ENCODE measurements around the gene BANF1. TPM values are rescaled to one million over a fixed set of nuclear protein-coding genes. Genes with fewer than 3 reads are reported as not detected.
A peak's percentile ranks its signal among the peaks of the same experiment; 100 is the strongest.

Gene BANF1
- total and polyA plus RNA-seq, 4 experiments from 2014 or later = 90.8 to 163 (median 126) TPM

- Mint-ChIP-seq H3K27me3 (no peaks in the 10 kb centered on the region), H3K36me3 (peaks cover 52 to 77% of the 10 kb centered on the region in 2 donors), H3K27ac (peak overlapping the region in 2 of 7 donors; percentile 57), H3K4me3 (no peak overlapping the region), H3K4me1 (peaks cover 5 to 19% (median 18%) of the 10 kb centered on the region in 4 donors), H3K9me3 (no peaks in the 10 kb centered on the region)
- ChIA-PET POLR2A (ENCODE audit: partially characterized antibody) (interaction anchor here (1.7 kb wide), 1 partner anchor 51 kb away, joined by 4 read pairs; the partner anchor contains the start of gene C11orf68), CTCF (ENCODE audit: partially characterized antibody) (no interaction called here)
- Histone ChIP-seq H3K27me3 (ENCODE audit: insufficient read depth, low read length) (no peaks in the 10 kb centered on the region), H3K36me3 (ENCODE audit: insufficient read depth, low read length) (peaks cover 64% of the 10 kb centered on the region), H3K4me1 (ENCODE audit: insufficient read depth, low read length) (peaks cover 5% of the 10 kb centered on the region), H3K4me3 (ENCODE audit: low read length in 2 of 2) (no peak overlapping the region), H3K9me3 (ENCODE audit: control insufficient read depth in 1 of 2, low read length in 2 of 2) (no peaks in the 10 kb centered on the region), H3K27ac (ENCODE audit: low read depth, low read length) (no peak overlapping the region)
- intact Hi-C loops (cut with micrococcal nuclease) = no loop called here
- DNase-seq = no peak
These were observed 33.5 kb upstream of the BANF1 start for GRCh38 chr11:65968600-65969482.

- Mint-ChIP-seq H3K9me3 (no peaks in the 10 kb centered on the region), H3K4me3 (peak overlapping the region in 1 of 8 donors; percentile 53), H3K27me3 (no peaks in the 10 kb centered on the region), H3K4me1 (peaks cover 2 to 19% (median 9%) of the 10 kb centered on the region in 4 donors), H3K27ac (peak overlapping the region in 3 of 7 donors; percentile 0 to 35 (median 30)), H3K36me3 (peaks cover 46 to 61% of the 10 kb centered on the region in 2 donors)
- H3K27me3 ChIP-seq (ENCODE audit: insufficient read depth, low read length) = no peaks in the 10 kb centered on the region
- POLR2A ChIA-PET (ENCODE audit: partially characterized antibody) = interaction anchor here (1.0 to 1.3 kb wide), 2 partner anchors 44 to 98 kb away, joined by 3 to 5 read pairs; no protein-coding TSS in a partner anchor
- no peak overlapping the region for H3K27ac ChIP-seq (ENCODE audit: low read depth, low read length)
- no peak overlapping the region for H3K4me3 ChIP-seq (ENCODE audit: low read length in 2 of 2)
- no peaks in the 10 kb centered on the region for H3K4me1 ChIP-seq (ENCODE audit: insufficient read depth, low read length)
- no peaks in the 10 kb centered on the region for H3K9me3 ChIP-seq (ENCODE audit: control insufficient read depth in 1 of 2, low read length in 2 of 2)
- no peak for DNase-seq
- intact Hi-C loops (cut with micrococcal nuclease) = no loop called here
- H3K36me3 ChIP-seq (ENCODE audit: insufficient read depth, low read length) = peaks cover 37% of the 10 kb centered on the region
- CTCF ChIA-PET (ENCODE audit: partially characterized antibody) = interaction anchor here (0.8 to 1.6 kb wide), 5 partner anchors 71 to 261 kb away, joined by 3 to 5 read pairs (median 4); partner anchors contain the start of genes CCDC85B and FIBP
These were observed 30.2 kb upstream of the BANF1 start for GRCh38 chr11:65972116-65972515.

GRCh38 chr11:65973439-65974110 is 28.7 kb upstream of the BANF1 start:
- ChIA-PET POLR2A (ENCODE audit: partially characterized antibody) (interaction anchor here (0.6 kb wide), 1 partner anchor 19 kb away, joined by 3 read pairs; no protein-coding TSS in a partner anchor), CTCF (ENCODE audit: partially characterized antibody) (interaction anchor here (1.3 to 2.0 kb wide), 2 partner anchors 89 to 90 kb away, joined by 5 to 7 read pairs; no protein-coding TSS in a partner anchor)
- intact Hi-C loops (cut with micrococcal nuclease) = no loop called here
- Mint-ChIP-seq H3K9me3 (no peaks in the 10 kb centered on the region), H3K27ac (no peak overlapping the region), H3K4me1 (peaks cover 0 to 12% (median 6%) of the 10 kb centered on the region in 4 donors), H3K27me3 (no peaks in the 10 kb centered on the region), H3K4me3 (no peak overlapping the region), H3K36me3 (peaks cover 38 to 58% of the 10 kb centered on the region in 2 donors)
- no peak overlapping the region for H3K27ac ChIP-seq (ENCODE audit: low read depth, low read length)
- H3K9me3 ChIP-seq (ENCODE audit: control insufficient read depth in 1 of 2, low read length in 2 of 2) = no peaks in the 10 kb centered on the region
- peaks cover 32% of the 10 kb centered on the region for H3K36me3 ChIP-seq (ENCODE audit: insufficient read depth, low read length)
- DNase-seq = no peak
- H3K4me3 ChIP-seq (ENCODE audit: low read length in 2 of 2) = no peak overlapping the region
- no peaks in the 10 kb centered on the region for H3K4me1 ChIP-seq (ENCODE audit: insufficient read depth, low read length)
- no peaks in the 10 kb centered on the region for H3K27me3 ChIP-seq (ENCODE audit: insufficient read depth, low read length)

- Histone ChIP-seq H3K27me3 (ENCODE audit: insufficient read depth, low read length) (no peaks in the 10 kb centered on the region), H3K4me3 (ENCODE audit: low read length in 2 of 2) (no peak overlapping the region), H3K4me1 (ENCODE audit: insufficient read depth, low read length) (no peaks in the 10 kb centered on the region), H3K27ac (ENCODE audit: low read depth, low read length) (no peak overlapping the region), H3K36me3 (ENCODE audit: insufficient read depth, low read length) (peaks cover 24% of the 10 kb centered on the region), H3K9me3 (ENCODE audit: control insufficient read depth in 1 of 2, low read length in 2 of 2) (no peaks in the 10 kb centered on the region)
- ChIA-PET POLR2A (ENCODE audit: partially characterized antibody) (no interaction called here), CTCF (ENCODE audit: partially characterized antibody) (interaction anchor here (2.0 kb wide), 1 partner anchor 91 kb away, joined by 7 read pairs; no protein-coding TSS in a partner anchor)
- peaks cover 0 to 4% (median 2%) of the 10 kb centered on the region in 4 donors for H3K4me1 Mint-ChIP-seq
- H3K27ac Mint-ChIP-seq = peak overlapping the region in 3 of 7 donors; percentile 51 to 85 (median 76)
- H3K9me3 Mint-ChIP-seq = no peaks in the 10 kb centered on the region
- intact Hi-C loops (cut with micrococcal nuclease) = no loop called here
- H3K36me3 Mint-ChIP-seq = peaks cover 32 to 56% of the 10 kb centered on the region in 2 donors
- no peak overlapping the region for H3K4me3 Mint-ChIP-seq
- no peaks in the 10 kb centered on the region for H3K27me3 Mint-ChIP-seq
- DNase-seq = no peak
These were observed 26.5 kb upstream of the BANF1 start for GRCh38 chr11:65975771-65976170.

- no peaks in the 10 kb centered on the region for H3K27me3 Mint-ChIP-seq
- POLR2A ChIA-PET (ENCODE audit: partially characterized antibody) = interaction anchor here (0.5 kb wide), 1 partner anchor 86 kb away, joined by 3 read pairs; the partner anchor contains the start of gene CCDC85B
These were observed 25.8 kb upstream of the BANF1 start for GRCh38 chr11:65976216-65977176.

GRCh38 chr11:65977621-65978390 is 24.5 kb upstream of the BANF1 start:
- CTCF ChIA-PET (ENCODE audit: partially characterized antibody) = no interaction called here

More at GRCh38 chr11:65976216-65977176, 25.8 kb upstream of the BANF1 start:
- Mint-ChIP-seq H3K4me1 (peaks cover 0 to 4% (median 2%) of the 10 kb centered on the region in 4 donors), H3K9me3 (no peaks in the 10 kb centered on the region), H3K36me3 (peaks cover 32 to 56% of the 10 kb centered on the region in 2 donors), H3K27ac (peak overlapping the region in 3 of 7 donors; percentile 35 to 85 (median 73)), H3K4me3 (no peak overlapping the region)
- no peaks in the 10 kb centered on the region for H3K9me3 ChIP-seq (ENCODE audit: control insufficient read depth in 1 of 2, low read length in 2 of 2)
- no peaks in the 10 kb centered on the region for H3K27me3 ChIP-seq (ENCODE audit: insufficient read depth, low read length)
- intact Hi-C loops (cut with micrococcal nuclease) = no loop called here
- H3K4me1 ChIP-seq (ENCODE audit: insufficient read depth, low read length) = no peaks in the 10 kb centered on the region
- peaks cover 24% of the 10 kb centered on the region for H3K36me3 ChIP-seq (ENCODE audit: insufficient read depth, low read length)
- CTCF ChIA-PET (ENCODE audit: partially characterized antibody) = no interaction called here
- no peak overlapping the region for H3K27ac ChIP-seq (ENCODE audit: low read depth, low read length)
- no peak for DNase-seq
- H3K4me3 ChIP-seq (ENCODE audit: low read length in 2 of 2) = no peak overlapping the region

More at GRCh38 chr11:65977621-65978390, 24.5 kb upstream of the BANF1 start:
- no peak overlapping the region for H3K27ac ChIP-seq (ENCODE audit: low read depth, low read length)
- POLR2A ChIA-PET (ENCODE audit: partially characterized antibody) = no interaction called here
- Mint-ChIP-seq H3K4me3 (no peak overlapping the region), H3K27me3 (no peaks in the 10 kb centered on the region), H3K9me3 (no peaks in the 10 kb centered on the region), H3K4me1 (peaks cover 0 to 4% (median under 1%) of the 10 kb centered on the region in 4 donors), H3K27ac (no peak overlapping the region), H3K36me3 (peaks cover 24 to 45% of the 10 kb centered on the region in 2 donors)
- DNase-seq = no peak
- no peaks in the 10 kb centered on the region for H3K27me3 ChIP-seq (ENCODE audit: insufficient read depth, low read length)
- H3K9me3 ChIP-seq (ENCODE audit: control insufficient read depth in 1 of 2, low read length in 2 of 2) = no peaks in the 10 kb centered on the region
- peaks cover 24% of the 10 kb centered on the region for H3K36me3 ChIP-seq (ENCODE audit: insufficient read depth, low read length)
- no peak overlapping the region for H3K4me3 ChIP-seq (ENCODE audit: low read length in 2 of 2)
- no peaks in the 10 kb centered on the region for H3K4me1 ChIP-seq (ENCODE audit: insufficient read depth, low read length)
- intact Hi-C loops (cut with micrococcal nuclease) = no loop called here
